ENCODE results near the gene LRRC43.
"Not testable (repeated sequence)": the region's sequence is repeated elsewhere in the genome, so short reads cannot be mapped to it uniquely, and the experiment has no call there.

LRRC43 gene

GRCh38 chr12:122194804-122195203 is 11.9 kb downstream of the LRRC43 start:
- DNase-seq, result no peak

GRCh38 chr12:122195405-122195804 is 12.5 kb downstream of the LRRC43 start:
- DNase-seq, result no peak

GRCh38 chr12:122197612-122197966 is 14.7 kb downstream of the LRRC43 start:
- DNase-seq, result no peak

GRCh38 chr12:122199484-122200355 is 16.8 kb downstream of the LRRC43 start:
- no peak for DNase-seq

- DNase-seq, result no peak
These were observed 17.7 kb downstream of the LRRC43 start for GRCh38 chr12:122200541-122201175.

GRCh38 chr12:122201381-122201780 is 18.5 kb downstream of the LRRC43 start:
- no peak for DNase-seq

- no peak for DNase-seq
These were observed 19.1 kb downstream of the LRRC43 start for GRCh38 chr12:122202017-122202416.

- DNase-seq, result not testable (repeated sequence)
These were observed 19.9 kb downstream of the LRRC43 start for GRCh38 chr12:122202811-122203210.

- DNase-seq, result peak; percentile 72
These were observed 20.6 kb downstream of the LRRC43 start, which contains the start of gene B3GNT4 for GRCh38 chr12:122203301-122204166. B3GNT4 (plus strand) TSS chr12:122203709; CDS start chr12:122204619, 910 bp downstream.

GRCh38 chr12:122204167-122205052 is 21.5 kb downstream of the LRRC43 start:
- DNase-seq, result peak; percentile 34

GRCh38 chr12:122205053-122205925 is 22.4 kb downstream of the LRRC43 start:
- no peak for DNase-seq

GRCh38 chr12:122206111-122206881 is 23.4 kb downstream of the LRRC43 start:
- no peak for DNase-seq

- DNase-seq, result no peak
These were observed 24.1 kb downstream of the LRRC43 start for GRCh38 chr12:122206976-122207375.

- no peak for DNase-seq
These were observed 24.5 kb downstream of the LRRC43 start for GRCh38 chr12:122207391-122207790.

GRCh38 chr12:122208073-122208820 is 25.3 kb downstream of the LRRC43 start:
- no peak for DNase-seq

GRCh38 chr12:122215771-122216170 is 32.8 kb downstream of the LRRC43 start:
- no peak for DNase-seq

- no peak for DNase-seq
These were observed 33.5 kb downstream of the LRRC43 start for GRCh38 chr12:122216445-122216844.

- DNase-seq, result peak; percentile 100
These were observed 42.9 kb downstream of the LRRC43 start, which contains the start of gene DIABLO for GRCh38 chr12:122225683-122226365. DIABLO (minus strand) TSS chr12:122226052; CDS start chr12:122226014, 38 bp downstream.
